ENCODE results near the gene AFF4. TPM values are rescaled to one million over a fixed set of nuclear protein-coding genes. Genes with fewer than 3 reads are reported as not detected.

Gene AFF4
- total and polyA plus RNA-seq, 12 donors = 7.0 to 63.8 (median 52.5) TPM

DNA sequence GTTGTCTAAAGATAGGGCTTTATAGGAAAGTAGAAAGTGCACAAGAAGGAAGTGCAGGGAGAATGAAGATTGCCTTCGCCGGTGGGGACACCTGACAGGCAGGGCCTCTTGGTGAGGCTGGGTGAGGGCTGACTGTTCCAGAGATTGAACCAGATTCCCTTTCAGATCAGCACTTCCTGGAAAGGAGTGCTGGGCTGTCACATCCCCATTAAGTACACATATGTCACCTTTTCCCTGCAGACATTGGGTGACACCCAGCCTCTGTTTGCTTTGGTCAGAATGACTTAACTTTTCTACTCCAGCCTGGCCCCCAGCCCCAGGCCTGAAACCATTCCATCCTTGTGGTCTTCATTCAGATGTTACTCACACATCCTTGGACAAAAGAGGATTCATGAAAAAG, 125.6 kb downstream of the AFF4 start:
- no peak for DNase-seq

DNA sequence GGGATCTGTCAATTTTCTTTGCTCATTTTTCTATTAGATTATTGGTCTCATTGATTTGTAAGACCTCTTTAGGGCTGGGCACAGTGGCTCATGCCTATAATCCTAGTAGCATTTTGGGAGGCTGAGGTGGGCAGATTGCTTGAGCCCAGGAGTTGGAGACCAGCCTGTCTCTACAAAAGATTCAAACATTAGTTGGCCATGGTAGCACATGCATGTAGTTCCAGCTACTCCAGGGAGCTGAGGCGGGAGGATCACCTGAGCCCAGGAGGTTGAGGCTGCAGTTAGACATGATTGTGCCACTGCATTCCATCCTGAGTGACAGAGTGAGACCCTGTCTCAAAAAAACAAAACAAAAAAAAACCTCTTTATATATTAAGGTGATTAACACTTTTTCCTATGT, 126.6 kb downstream of the AFF4 start:
- TF ChIP-seq, protein P1, sequence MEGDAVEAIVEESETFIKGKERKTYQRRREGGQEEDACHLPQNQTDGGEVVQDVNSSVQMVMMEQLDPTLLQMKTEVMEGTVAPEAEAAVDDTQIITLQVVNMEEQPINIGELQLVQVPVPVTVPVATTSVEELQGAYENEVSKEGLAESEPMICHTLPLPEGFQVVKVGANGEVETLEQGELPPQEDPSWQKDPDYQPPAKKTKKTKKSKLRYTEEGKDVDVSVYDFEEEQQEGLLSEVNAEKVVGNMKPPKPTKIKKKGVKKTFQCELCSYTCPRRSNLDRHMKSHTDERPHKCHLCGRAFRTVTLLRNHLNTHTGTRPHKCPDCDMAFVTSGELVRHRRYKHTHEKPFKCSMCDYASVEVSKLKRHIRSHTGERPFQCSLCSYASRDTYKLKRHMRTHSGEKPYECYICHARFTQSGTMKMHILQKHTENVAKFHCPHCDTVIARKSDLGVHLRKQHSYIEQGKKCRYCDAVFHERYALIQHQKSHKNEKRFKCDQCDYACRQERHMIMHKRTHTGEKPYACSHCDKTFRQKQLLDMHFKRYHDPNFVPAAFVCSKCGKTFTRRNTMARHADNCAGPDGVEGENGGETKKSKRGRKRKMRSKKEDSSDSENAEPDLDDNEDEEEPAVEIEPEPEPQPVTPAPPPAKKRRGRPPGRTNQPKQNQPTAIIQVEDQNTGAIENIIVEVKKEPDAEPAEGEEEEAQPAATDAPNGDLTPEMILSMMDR (IDR thresholded peaks at IDR 0.05) = no peak
- 100% methylated on average over 1 of the region's 1 CpG for WGBS, 2 donors

More for the DNA sequence above, 125.6 kb downstream of the AFF4 start:
- intact Hi-C loops (cut with DNase I) = loop anchor here in 1 of 10 donors (10.0 kb wide), 1 partner anchor 207 kb away; no protein-coding TSS in a partner anchor
- Histone ChIP-seq H3K9me3 (no peaks in the 10 kb centered on the region), H3K36me3 (no peaks in the 10 kb centered on the region), H3K27ac (no peak overlapping the region), H3K4me1 (peaks cover 0 to 27% (median 7%) of the 10 kb centered on the region in 9 donors), H3K27me3 (no peaks in the 10 kb centered on the region), H3K4me3 (no peak overlapping the region)
- ATAC-seq = no peak
- 74 to 81% methylated on average over 2 of the region's 2 CpGs for WGBS, 2 donors
- TF ChIP-seq, protein P1 (IDR thresholded peaks at IDR 0.05) = no peak

DNA sequence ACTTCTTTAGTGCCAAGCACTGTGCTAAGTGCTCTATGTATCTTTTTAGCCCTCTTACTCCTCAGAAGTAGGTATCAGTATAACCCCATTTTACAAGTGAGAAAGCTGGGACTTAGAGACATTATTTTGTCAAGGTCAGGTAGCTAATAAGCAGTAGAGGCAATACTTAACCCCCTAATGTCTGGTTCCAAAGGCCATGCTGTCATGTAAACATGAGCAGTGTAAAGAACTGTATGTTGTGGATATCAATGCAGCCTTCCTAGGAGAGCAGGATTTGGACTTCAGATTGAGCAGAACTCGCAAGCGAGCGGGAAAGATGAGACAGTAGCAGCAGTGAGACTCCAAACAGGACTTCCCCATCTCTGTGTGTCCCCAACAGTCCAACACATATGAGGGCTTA, 129.4 kb downstream of the AFF4 start:
- H3K36me3 ChIP-seq = no peaks in the 10 kb centered on the region
- TF ChIP-seq, protein P1 (IDR thresholded peaks at IDR 0.05) = no peak
- no peaks in the 10 kb centered on the region for H3K9me3 ChIP-seq
- intact Hi-C loops (cut with DNase I) = loop anchor here in 8 of 10 donors (5.0 to 10.0 kb wide), 3 partner anchors 33 to 211 kb away; partner anchors contain the start of genes GDF9 (in 7 of the 8) and UQCRQ (in 7 of the 8)
- no peak overlapping the region for H3K27ac ChIP-seq
- ATAC-seq = no peak
- DNase-seq = no peak
- peaks cover 6 to 25% (median 11%) of the 10 kb centered on the region in 9 donors for H3K4me1 ChIP-seq
- no peak overlapping the region for H3K4me3 ChIP-seq
- peaks cover 0 to 23% (median 0%) of the 10 kb centered on the region in 7 donors for H3K27me3 ChIP-seq
- WGBS, 2 donors = 98 to 100% methylated on average over 3 of the region's 3 CpGs

More for the DNA sequence above, 126.6 kb downstream of the AFF4 start:
- H3K27me3 ChIP-seq = no peaks in the 10 kb centered on the region
- ATAC-seq (no peak), DNase-seq (no peak)
- no peaks in the 10 kb centered on the region for H3K36me3 ChIP-seq
- no peak overlapping the region for H3K4me3 ChIP-seq
- intact Hi-C loops (cut with DNase I) = loop anchor here in 1 of 10 donors (10.0 kb wide), 1 partner anchor 208 kb away; no protein-coding TSS in a partner anchor
- H3K4me1 ChIP-seq = peaks cover 0 to 27% (median 7%) of the 10 kb centered on the region in 9 donors
- H3K9me3 ChIP-seq = no peaks in the 10 kb centered on the region
- no peak overlapping the region for H3K27ac ChIP-seq

DNA sequence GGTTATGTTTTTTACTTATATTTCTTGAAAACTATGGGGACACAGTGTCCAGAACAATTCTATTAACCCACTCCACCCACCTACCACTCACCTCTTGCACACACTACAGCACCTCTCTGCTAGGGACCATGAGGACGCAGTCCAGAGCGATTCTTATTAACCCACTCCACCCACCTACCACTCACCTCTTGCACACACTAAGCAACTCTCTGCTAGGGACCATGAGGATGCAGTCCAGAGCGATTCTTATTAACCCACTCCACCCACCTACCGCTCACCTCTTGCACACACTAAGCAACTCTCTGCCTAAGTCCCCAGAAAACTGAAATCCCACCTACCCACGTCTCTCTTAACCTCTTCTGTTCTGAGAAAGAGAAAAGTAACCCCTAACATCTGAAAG, 130.8 kb downstream of the AFF4 start:
- TF ChIP-seq, protein P1 (IDR thresholded peaks at IDR 0.05) = no peak
- no peak for DNase-seq
- intact Hi-C loops (cut with DNase I) = loop anchor here in 8 of 10 donors (5.0 to 10.0 kb wide), 3 partner anchors 35 to 212 kb away; partner anchors contain the start of genes GDF9 (in 7 of the 8) and UQCRQ (in 7 of the 8)
- Histone ChIP-seq H3K27ac (no peak overlapping the region), H3K27me3 (peaks cover 0 to 38% (median 0%) of the 10 kb centered on the region in 7 donors), H3K4me3 (no peak overlapping the region), H3K36me3 (no peaks in the 10 kb centered on the region), H3K4me1 (peaks cover 6 to 24% (median 12%) of the 10 kb centered on the region in 9 donors), H3K9me3 (no peaks in the 10 kb centered on the region)
- WGBS, 2 donors = 90 to 96% methylated on average over 5 of the region's 5 CpGs
- ATAC-seq = no peak
